PC-9 (cell line): ENCODE measurements around the gene CHD5.

Source experiments
- CTCF ChIP-seq: fragments of 200-600 bp; sonication (generic); conservative IDR thresholded peaks from 2 replicates; pipeline ENCODE4 v1.6.1; 2017; ENCODE audit warnings: mixed run types, antibody characterized with exemption, mild to moderate bottlenecking, moderate library complexity
- EZH2 ChIP-seq: fragments of 200-600 bp; sonication (generic); IDR thresholded peaks from 2 replicates; pipeline ENCODE4 v1.8.0; 2017; ENCODE audit warnings: antibody characterized with exemption, low read depth

GRCh38 chr1:6073480-6074053 is 106.6 kb downstream of the CHD5 start:
- TF ChIP-seq CTCF: no peak
- no peak for TF ChIP-seq EZH2
